Calu3 (cell line): ENCODE data around the gene UBR2. TPM values are rescaled to one million over a fixed set of nuclear protein-coding genes. Genes with fewer than 3 reads are reported as not detected.
"Not testable (repeated sequence)": the region's sequence is repeated elsewhere in the genome, so short reads cannot be mapped to it uniquely, and the experiment has no call there.

ENCODE experiments used
- BruUV-seq: library from RNA; stranded (reverse); fragments of 400-500 nt; replicated peaks from 2 replicates; lab custom pipeline; 2021; lab: Mats Ljungman, UMichigan
- CTCF ChIA-PET: fragments of 300-600 bp; sonication (Branson Sonifier 250); formaldehyde crosslinking; loops from one replicate; lab custom pipeline; 2022; ENCODE audit warnings: antibody characterized with exemption; lab: Charles Lee
- DNase-seq: peaks from one replicate; pipeline ENCODE4 v3.0.0; 2022
- H3K27ac Mint-ChIP-seq: one replicate; pipeline ENCODE4 v1.8.0; 2022; ENCODE audit warnings: mixed read lengths; ENCODE audit not compliant: unreplicated experiment
- H3K27me3 Mint-ChIP-seq: one replicate; pipeline ENCODE4 v1.8.0; 2022; ENCODE audit warnings: mixed read lengths; ENCODE audit not compliant: unreplicated experiment
- H3K36me3 Mint-ChIP-seq: one replicate; pipeline ENCODE4 v1.8.0; 2022; ENCODE audit warnings: mild to moderate bottlenecking, moderate library complexity, mixed read lengths; ENCODE audit not compliant: insufficient read depth, unreplicated experiment
- H3K4me1 Mint-ChIP-seq: one replicate; pipeline ENCODE4 v1.8.0; 2022; ENCODE audit warnings: mild to moderate bottlenecking, low read depth, mixed read lengths; ENCODE audit not compliant: unreplicated experiment
- H3K4me3 Mint-ChIP-seq: one replicate; pipeline ENCODE4 v1.8.0; 2022; ENCODE audit warnings: mild to moderate bottlenecking, low read depth, moderate library complexity, mixed read lengths; ENCODE audit not compliant: unreplicated experiment
- H3K9me3 Mint-ChIP-seq: one replicate; pipeline ENCODE4 v1.8.0; 2022; ENCODE audit warnings: low read depth, mixed read lengths; ENCODE audit not compliant: unreplicated experiment
- CTCF ChIP-seq: fragments of 200-600 bp; IDR thresholded peaks from one replicate; pipeline ENCODE4 v1.8.0; 2022; ENCODE audit warnings: antibody characterized with exemption; ENCODE audit not compliant: unreplicated experiment
- intact Hi-C: fragments of 100-400 bp; cut with micrococcal nuclease; formaldehyde crosslinking; loops from one replicate; pipeline ENCODE4 v1.10.0; 2022; ENCODE audit not compliant: unreplicated experiment
- total RNA-seq: library from RNA; stranded (reverse); gene quantifications from 2 replicates; pipeline ENCODE4 v1.2.3, GENCODE V29; 2022

UBR2 gene
- total RNA-seq, 1 experiment from 2014 or later = 32.4 TPM

DNA sequence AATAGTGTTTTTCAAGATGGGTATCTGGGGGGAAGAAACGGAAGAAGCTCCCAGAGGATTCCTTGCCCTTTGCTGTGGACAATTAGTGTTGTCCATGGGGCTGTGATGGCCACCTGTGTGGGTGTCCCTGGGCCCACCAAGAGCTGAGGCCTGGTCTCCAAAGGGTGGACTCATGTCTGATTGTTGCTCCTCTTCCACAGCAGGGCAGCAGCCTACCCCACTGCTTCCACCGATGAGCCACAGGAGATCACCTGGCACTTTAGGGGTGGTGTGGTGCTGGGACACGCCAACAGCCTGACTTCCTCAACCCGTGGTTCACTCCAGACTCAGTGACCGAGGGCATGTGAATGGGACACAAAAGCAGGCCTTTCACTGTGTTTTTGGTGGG, 133.4 kb downstream of the UBR2 start:
- CTCF ChIA-PET = no interaction called here
- no peak for TF ChIP-seq CTCF
- H3K27ac Mint-ChIP-seq = no peak overlapping the region

DNA sequence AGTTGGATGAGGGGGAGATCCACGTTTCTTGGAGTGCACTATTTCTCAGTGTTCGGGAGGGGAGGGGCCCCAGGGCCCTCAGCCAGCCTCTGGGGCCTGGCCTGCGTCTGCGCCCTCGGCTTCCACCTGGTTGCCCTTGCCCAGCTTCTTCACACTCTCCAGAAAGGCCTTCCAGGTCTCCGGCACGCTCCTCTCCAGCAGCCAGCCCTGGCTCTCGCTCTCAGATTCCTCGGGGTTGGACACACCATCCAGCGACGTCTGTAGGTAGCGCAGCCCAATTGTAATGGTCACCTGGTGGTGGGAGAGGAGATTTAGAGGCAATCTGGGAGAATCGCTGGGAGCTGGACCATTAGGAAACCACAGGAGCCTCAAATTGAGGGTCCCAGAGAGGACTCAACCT, 134.4 kb downstream of the UBR2 start:
- Mint-ChIP-seq H3K4me1 (no peaks in the 10 kb centered on the region), H3K27me3 (no peaks in the 10 kb centered on the region), H3K9me3 (no peaks in the 10 kb centered on the region), H3K36me3 (peaks cover 18% of the 10 kb centered on the region), H3K4me3 (no peak overlapping the region), H3K27ac (no peak overlapping the region)
- intact Hi-C loops = no loop called here
- DNase-seq = no peak
- CTCF ChIA-PET = interaction anchor here (0.7 kb wide), 1 partner anchor 201 kb away, joined by 3 read pairs; no protein-coding TSS in a partner anchor
- TF ChIP-seq CTCF = no peak
- no TSS peak for BruUV-seq

More for the DNA sequence above, 133.4 kb downstream of the UBR2 start:
- Mint-ChIP-seq H3K36me3 (peaks cover 23% of the 10 kb centered on the region), H3K27me3 (no peaks in the 10 kb centered on the region), H3K4me1 (no peaks in the 10 kb centered on the region), H3K4me3 (no peak overlapping the region), H3K9me3 (no peaks in the 10 kb centered on the region)
- DNase-seq = no peak
- intact Hi-C loops = no loop called here
- BruUV-seq = no TSS peak

- BruUV-seq = no TSS peak
- Mint-ChIP-seq H3K36me3 (peaks cover 8% of the 10 kb centered on the region), H3K27me3 (no peaks in the 10 kb centered on the region), H3K4me1 (no peaks in the 10 kb centered on the region), H3K27ac (no peak overlapping the region), H3K4me3 (no peak overlapping the region), H3K9me3 (no peaks in the 10 kb centered on the region)
- no peak for TF ChIP-seq CTCF
- DNase-seq = no peak
- CTCF ChIA-PET = interaction anchor here (0.7 to 1.1 kb wide), 3 partner anchors 10 to 784 kb away, joined by 3 to 4 read pairs (median 4); no protein-coding TSS in a partner anchor
- intact Hi-C loops = no loop called here
Measured at GRCh38 chr6:42702200-42702599, 138.4 kb downstream of the UBR2 start.

DNA sequence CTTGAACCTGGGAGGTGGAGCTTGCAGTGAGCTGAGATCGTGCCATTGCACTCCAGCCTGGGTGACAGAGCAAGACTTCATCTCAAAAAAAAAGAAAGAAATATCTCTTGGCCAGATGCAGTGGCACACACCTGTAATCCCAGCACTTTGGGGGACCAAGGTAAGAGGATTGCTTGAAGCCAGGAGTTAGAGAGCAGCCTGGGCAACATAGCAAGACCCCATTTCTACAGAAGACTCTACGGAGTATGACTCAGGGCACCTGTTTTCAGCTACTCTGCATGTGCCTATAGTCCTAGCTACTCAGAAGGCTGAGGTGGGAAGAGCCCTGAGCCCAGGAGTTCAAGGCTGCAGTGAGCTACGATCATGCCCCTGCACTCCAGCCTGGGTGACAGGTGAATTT, 139.0 kb downstream of the UBR2 start:
- BruUV-seq, H3K4me1 Mint-ChIP-seq, H3K4me3 Mint-ChIP-seq, H3K27ac Mint-ChIP-seq, H3K27me3 Mint-ChIP-seq, DNase-seq, intact Hi-C loops, H3K36me3 Mint-ChIP-seq, H3K9me3 Mint-ChIP-seq: not testable (repeated sequence)
- CTCF ChIA-PET = interaction anchor here (0.7 to 1.1 kb wide), 2 partner anchors 11 to 44 kb away, joined by 4 read pairs; no protein-coding TSS in a partner anchor

- no peak for DNase-seq
- H3K36me3 Mint-ChIP-seq = no peaks in the 10 kb centered on the region
- H3K4me3 Mint-ChIP-seq = no peak overlapping the region
- intact Hi-C loops = no loop called here
- TF ChIP-seq CTCF = no peak
- CTCF ChIA-PET = interaction anchor here (1.0 kb wide), 1 partner anchor 43 kb away, joined by 3 read pairs; no protein-coding TSS in a partner anchor
- no peaks in the 10 kb centered on the region for H3K27me3 Mint-ChIP-seq
- no peaks in the 10 kb centered on the region for H3K9me3 Mint-ChIP-seq
- no peaks in the 10 kb centered on the region for H3K4me1 Mint-ChIP-seq
- no TSS peak for BruUV-seq
- H3K27ac Mint-ChIP-seq = no peak overlapping the region
Measured at GRCh38 chr6:42704251-42704936, 140.6 kb downstream of the UBR2 start.
